Stimulated activated CD4-positive, alpha-beta T cell treated with anti-CD3 and anti-CD28 coated beads, Interleukin-4, amount 100 ng/mL, for 4 hours (primary cell): ENCODE results near the gene NDST4.
A peak's percentile ranks its signal among the peaks of the same experiment; 100 is the strongest.

ENCODE experiments used
- DNase-seq, 2 experiments: peaks; one replicate each; pipeline ENCODE4 v3.0.0-alpha.2; 2020

Gene NDST4

DNA sequence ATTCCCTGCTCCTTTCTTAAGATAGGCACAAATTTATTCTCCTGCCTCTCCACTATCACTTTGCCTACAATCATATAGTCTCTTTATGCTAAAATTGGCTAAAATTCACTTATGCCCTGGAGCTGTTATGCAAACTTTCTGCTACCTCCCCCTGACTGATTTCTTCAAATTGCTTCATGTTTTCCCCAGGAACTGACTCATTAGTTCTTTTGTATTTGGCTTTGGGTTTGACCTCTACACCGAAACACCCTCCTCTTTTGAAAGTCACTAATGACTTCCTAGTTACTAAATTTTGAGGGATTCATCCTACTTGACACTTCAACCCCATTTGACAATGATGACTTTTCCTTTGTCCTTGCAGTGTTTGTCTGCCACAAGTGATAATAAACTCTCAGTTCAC lies 222.6 kb downstream of the NDST4 start:
- no peak for DNase-seq

DNA sequence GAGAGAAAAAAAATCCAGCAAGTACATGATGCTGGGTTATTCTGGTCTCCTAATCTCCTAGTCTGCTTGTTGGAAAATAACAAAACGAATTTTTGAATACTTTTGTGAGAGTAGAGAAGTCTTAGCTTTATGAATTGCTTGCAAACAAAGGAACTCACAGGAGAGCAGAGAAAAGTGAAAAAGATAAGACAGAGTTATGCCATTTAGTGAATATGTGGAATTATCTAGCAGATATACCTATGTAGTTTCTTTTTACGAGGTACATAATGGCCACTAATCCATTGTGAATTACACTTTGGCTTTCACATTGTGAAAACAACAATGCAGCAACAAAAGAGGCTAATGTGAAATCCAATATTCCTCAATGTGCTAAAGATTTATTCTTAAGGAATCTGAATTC lies 226.7 kb downstream of the NDST4 start:
- no peak for DNase-seq

DNA sequence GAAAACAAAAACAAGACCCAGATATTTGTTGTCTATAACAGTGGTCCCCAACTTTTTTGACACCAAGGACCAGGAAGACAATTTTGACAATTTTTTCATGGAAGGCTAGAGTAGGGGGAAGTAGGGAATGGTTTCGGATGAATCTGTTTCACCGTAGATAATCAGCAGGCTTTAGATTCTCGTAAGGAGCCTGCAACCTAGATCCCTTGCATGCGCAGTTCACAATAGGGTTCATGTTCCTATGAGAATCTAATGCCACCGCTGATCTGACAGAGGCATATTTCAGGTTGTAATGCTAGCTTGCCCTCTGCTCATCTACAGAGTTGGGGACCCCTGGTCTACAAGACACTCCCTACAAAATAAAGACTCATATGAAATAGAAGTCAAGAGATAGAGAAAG lies 229.8 kb downstream of the NDST4 start:
- no peak for DNase-seq

DNA sequence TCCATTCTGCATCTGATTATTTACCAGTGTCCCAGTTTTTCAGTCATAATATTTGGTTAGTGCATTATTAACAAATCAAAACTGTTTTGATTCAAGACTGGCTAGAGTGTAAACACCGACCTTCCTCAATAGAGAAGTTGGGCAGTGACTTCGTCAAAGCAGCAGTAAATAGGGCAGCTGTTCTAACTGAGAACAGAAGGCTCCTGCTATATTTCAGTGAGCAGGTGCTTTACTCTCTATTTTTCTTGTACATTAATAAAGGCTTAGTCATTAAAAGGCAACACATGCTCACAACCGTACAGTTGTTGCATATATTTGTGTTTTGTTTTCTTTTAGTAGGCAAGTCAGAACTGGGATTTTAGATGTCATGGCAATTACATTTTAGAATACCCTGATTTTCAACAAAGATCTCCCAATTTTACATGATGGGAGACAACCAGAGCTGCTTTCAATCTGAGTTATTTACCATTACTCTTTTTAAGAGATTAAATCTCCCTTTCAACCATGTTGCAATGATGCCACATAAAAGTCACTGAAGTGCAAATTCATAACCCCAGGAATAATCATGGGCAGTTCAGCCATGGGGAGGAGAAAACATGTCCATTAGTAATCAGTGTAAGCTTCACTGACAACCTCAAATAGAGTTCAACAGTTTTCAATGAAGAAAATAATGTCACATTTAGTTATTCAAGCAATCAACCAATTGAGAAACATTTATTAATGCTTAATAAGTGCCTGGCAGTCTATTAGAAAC lies 233.3 kb downstream of the NDST4 start:
- no peak for DNase-seq

DNA sequence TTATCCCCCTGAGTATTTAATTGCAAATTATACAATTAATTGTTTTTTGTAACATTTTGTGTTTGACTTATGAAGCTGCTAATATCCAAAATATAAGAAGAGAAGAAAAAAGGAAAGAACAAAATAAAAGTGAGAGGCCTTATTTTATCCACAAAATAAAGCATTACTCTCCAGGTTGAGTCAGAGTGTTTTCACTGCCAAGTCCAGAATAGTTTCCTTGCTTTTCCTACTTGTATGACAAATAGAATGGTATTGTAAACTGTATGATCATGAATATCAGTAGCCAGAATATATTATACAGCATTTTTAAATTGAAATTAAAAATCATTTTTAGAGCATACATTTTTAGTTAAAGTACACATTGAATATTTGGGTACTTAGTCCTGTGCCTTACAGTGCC lies 237.8 kb downstream of the NDST4 start:
- DNase-seq = no peak

DNA sequence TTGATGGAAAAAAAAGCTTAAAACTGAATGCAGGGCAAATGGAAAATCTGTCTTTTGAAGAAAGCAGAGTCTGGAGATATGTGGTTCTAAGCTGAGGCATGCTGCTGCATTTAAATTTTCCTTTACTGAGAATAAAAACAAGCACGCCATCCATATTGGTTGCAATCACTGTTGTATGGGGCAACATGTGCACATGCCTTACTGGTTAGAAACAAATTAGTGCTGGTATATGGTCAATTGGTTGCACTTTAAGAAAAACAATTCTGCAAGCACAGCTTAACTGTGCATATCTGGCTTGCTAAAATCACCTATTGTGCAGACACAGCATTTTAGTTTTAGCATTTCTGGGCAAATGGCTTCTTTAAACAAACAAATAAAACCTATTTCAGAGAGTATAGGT lies 239.1 kb downstream of the NDST4 start:
- DNase-seq = no peak

DNA sequence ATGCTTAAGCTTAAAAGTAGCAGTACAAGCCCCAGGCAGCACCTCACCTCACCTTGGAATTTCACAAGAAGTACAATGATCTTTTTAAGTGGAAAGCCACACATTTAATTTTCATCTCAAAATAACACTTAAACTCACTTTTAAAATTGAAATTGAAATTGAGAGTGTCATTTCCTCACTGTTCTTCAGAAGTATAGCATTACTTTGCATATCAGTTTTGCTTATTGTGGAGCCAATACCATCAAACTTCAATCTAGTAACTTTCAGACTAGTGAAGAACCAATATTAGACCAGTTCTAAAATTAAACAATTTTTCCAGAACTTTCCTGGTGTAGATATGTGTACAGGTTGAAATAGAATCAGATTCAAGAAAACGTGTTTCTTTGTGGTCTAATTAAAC lies 242.4 kb downstream of the NDST4 start:
- no peak for DNase-seq

DNA sequence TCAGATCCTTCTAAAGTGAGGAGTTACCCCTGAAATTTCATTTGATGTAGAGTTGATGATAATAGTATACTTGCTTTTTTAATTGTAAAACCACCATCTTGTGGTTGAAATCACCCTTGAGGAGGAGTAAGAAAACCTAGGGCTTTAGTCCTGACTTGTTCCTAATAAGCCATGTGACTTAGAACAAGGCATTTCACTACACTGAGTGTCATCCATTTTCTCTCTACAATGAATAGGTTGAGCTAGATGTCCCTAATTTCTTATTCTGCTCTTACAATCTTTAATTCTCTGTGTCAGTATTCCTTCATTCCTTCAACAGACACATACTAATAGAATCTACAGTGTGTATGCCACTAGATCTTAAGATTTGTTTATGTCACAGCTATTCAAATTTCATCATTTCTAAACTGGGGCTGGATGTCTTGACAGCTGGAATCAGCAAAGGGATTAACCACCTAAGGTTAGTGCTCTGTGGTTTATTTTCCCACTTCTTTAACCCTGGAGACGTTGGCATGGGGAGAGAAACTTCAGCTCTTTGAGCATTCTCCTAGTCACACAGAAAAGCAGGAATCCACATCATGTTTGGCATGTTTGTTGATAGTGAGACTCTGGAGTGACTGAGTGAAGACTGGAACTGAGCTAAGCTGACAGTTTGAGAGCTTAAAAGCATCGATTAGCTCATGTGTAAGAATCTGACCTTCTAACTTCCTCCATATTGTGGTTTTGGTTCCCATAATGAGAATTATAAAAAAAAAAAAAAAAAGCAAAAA lies 246.3 kb downstream of the NDST4 start:
- no peak for DNase-seq

DNA sequence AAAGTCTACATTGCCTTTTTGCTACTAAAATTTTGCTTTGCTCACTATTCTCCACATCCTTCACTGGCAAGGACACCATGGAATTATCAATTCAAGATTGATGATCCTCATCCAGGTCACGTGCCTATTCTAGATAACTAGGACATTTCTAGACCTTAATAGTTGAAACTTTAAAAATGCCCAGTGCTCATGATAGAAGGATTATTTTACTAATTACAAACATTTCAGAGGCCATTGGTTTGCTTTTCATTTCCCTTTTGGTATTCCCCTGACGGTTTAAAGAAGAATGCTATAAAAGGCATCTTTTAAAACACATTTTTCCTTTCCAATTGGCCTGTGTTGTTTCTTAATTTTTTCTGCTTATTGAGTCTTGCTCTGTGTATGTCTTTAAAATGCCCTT lies 249.4 kb downstream of the NDST4 start:
- DNase-seq = no peak

DNA sequence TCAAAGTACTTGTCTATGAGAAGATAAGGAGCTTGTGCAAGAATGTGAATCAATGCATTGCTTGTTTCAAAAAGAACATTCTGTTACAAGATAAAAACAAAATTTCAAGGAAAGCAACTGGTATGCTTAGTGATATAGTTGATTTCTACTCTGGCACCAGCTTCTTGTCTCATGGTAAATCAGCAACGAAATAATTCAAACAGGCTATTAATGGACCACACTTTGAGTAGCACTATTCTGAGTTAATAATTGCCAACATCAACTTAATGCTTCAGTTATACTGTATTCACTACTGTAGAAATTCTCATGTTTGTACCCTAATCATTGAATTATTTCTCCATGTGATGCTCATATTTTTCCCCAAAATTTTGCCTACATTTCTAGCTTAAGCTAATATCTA lies 252.6 kb downstream of the NDST4 start:
- no peak for DNase-seq

DNA sequence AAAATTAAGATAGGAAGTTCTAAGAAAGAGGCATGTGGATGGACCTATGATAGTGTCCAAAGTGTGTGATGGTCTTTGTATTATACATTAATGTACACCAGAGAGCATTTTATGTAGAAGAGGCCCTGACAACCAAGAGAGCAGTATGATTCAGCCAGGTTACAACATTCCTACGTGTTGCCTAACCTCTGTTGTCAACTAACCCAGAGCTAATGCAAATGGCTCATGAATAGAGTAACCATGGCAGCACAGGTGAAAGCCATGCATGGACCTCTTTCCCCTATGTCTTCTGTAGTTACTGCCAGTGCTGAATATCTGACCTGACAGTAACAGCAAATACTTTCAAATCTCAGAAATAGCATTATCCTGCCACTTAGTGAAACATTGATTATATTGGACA lies 255.6 kb downstream of the NDST4 start:
- no peak for DNase-seq

DNA sequence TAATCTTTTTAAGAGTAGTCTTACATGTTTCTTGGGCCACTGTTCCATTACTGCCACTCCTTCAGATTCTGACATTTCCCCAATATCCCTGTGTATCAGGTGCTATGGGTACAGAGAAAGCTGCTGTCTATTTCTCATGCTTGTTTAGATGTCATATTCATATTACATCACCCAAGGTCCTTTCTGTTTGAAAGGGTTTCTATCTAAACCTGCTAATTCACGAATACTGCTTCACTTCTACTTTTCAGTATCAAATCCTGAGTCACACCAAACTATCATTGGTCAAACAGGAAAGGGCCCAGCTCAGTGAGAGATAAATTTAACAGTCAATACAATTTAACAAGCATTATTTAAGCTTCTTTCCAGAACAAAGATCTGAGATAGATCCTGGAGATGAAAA lies 273.4 kb downstream of the NDST4 start:
- DNase-seq = no peak

DNA sequence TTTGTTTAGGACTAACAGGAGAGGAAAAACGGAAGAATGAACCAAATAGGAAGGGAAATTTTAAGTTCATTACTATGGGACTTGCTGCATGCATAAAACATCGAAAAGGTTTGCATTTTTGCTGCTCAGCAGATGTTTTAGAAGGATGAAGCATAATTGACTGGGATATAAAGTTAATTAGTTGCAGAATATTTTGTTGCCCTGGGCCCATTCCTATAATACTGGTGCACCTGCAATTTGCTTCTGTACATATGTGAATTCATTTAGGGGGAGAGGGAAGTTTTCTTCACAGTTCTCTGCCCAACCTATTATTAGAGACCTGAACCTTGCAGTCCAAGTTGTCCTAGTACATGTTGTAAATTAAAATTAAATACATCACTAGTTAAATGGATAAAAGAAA lies 282.8 kb downstream of the NDST4 start:
- DNase-seq = no peak

DNA sequence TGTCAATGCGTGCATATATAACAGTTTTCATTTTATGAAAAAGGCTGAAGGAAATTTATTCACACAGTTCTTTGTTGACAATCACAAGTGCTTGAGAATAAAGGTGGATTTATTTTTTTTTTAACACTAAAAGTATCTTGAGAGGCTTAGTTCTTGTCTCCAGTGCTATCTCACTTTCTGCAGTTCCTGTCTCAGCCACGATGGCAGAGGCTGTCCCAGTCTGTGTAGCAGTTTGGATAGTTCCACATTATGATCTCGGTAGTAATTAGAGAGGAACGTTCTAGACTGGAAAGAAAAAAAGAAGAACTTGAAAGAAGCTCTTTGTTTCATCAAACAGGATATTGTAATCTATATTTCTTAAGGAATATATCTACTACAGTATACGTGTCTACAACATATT lies 285.8 kb downstream of the NDST4 start:
- DNase-seq = no peak

DNA sequence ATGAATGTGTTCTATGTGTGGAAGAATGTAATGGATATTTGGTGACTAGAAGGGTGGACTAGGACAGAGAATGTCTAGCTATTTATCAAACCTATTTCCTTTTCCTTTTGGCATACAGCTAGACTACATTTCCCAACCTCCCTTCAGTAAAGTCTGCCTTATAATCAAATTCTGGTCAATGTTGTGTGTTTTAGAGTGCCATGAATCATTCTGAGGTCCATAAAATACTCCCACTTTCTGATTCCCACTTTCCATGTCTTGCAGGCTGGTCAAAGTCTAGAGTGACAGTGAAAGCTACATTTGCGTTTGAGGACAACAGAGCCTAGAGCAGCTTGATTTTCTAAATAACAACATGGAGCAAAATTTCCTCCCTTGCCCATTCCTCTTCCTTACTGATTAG lies 297.7 kb downstream of the NDST4 start:
- DNase-seq = no peak

DNA sequence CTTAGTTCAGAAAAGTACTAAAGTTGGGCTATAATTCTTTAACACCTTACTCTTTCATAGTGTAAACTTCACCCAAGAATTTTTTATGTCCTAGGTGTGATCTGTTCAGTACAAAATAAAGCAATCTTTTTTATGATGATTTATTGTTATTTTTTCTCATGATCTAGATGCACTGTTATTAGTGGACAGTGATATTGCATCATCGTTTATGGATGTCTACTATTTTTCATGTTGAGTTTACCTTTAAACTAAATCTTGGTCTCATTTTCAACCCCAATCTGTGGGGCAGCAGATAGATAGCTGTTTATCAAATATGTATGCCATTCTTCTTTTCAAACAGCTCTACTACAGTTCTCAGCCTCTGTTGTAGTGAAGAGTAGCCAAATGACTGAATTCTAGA lies 299.5 kb downstream of the NDST4 start:
- DNase-seq = no peak

DNA sequence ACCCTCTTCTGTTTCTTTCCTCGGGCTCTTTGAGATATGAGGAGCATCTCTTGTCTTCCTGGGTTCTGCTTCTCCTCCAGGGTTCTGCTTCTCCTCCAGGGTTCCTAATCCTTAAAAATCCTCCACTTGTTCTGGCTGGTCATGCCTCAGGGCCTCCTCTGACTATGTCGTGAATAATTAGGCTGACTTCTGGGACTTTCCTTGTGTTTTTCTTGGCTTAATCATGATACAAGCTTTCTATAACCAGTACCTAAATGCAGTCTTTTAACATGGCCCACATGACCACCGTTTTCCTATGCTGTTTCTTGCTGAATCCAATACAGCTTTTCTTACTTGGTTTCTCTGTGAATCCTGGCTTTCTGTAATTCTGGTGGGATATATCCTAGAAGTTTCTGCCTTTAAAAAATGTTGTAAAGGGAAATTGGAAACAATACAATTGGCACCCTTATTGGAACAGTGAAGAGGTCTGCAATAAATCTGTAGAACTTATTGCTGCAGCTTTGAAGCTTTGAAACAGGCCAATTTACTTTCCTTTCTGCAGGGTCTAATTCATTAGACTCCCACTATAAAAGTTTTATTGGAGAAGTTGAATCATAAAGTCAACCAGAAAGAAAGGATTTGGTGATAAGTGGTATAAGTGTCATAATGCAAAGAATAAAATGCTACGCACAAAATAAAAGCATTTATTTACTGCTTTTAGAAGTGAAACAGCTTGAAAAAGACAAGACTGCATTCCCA lies 301.7 kb downstream of the NDST4 start:
- no peak for DNase-seq

DNA sequence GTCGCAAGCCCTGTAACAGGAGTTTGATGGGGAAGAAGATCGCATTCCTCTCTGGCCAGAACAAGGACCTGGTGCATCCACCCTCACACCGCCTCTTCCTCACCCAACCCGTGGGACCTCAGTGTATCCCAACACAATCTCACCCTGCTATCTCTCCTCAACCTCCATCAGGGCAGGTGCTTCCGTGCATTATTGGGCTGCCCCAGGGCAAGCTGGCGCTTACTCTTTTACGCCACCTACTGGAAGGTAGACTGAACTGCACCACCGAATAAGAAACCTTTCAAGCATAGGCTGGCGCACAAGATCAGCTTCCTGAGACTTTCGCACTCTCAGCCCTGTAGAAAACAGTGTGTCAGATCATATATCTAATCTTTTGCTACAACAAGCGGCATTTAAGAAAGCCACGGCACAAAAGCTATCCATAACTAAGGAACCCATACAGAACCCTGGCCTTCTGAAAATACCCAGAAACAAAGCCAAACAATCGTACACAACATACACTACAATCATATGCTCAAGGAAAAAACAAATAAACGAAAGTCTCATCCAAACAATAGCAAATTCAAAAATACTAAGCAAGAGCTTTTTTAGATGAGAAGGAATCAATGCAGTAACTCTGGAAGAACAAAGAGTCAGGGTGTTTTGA lies 305.5 kb downstream of the NDST4 start:
- DNase-seq = peak in 1 of 2 experiments; percentile 2

DNA sequence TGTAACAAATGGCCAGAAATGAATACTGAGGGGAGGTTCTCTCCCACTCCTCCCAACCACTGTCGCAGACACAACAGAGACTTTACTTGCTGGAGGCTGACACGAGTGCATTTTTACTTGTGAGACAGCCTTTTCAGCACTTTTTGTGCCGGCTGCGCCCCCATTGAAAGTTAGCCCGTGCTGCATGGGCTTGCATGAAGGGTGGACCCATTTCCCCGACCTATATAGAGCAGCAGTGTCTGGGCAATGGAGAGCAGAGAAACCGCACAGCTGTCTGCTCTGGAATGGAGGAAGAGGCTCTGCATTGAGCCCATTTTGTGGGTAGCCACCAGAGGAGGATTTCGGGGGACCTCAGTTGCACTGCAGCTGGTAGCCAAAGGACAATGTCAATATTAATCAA lies 306.1 kb downstream of the NDST4 start:
- no peak for DNase-seq

DNA sequence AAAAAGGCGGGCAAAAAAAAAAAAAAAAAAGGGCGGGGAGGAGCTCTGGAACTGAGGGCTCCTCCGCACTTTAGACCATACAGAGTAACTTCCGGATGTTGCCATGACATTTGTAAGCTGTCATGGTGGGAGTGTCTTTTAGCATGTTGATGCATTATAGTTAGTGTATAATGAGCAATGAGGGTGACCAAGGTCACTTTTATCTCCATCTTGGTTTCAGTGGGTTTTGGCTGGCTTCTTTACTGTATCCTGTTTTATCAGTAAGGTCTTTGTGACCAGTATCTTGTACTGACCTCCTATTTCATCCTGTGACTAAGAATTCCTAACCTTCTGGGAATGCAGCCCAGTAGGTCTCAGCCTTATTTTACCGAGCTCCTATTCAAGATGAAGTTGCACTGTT lies 321.4 kb downstream of the NDST4 start:
- no peak for DNase-seq

DNA sequence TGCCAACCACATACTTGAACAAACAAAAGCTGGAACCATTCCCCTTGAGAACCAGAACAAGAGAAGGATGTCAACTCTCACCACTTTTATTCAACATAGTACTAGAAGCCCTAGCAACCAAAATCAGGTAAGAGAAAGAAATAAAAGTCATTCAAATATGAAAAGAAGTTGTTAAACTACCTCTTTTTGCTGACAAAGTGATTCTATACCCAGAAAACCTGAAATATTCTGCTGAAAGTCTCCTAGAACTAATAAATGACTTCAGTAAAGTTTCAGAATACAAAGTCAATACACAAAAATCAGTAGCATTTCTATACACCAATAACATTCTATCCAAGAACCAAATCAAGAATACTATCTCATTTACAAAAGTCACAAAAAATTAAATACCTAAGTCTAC lies 327.9 kb downstream of the NDST4 start:
- DNase-seq = no peak

DNA sequence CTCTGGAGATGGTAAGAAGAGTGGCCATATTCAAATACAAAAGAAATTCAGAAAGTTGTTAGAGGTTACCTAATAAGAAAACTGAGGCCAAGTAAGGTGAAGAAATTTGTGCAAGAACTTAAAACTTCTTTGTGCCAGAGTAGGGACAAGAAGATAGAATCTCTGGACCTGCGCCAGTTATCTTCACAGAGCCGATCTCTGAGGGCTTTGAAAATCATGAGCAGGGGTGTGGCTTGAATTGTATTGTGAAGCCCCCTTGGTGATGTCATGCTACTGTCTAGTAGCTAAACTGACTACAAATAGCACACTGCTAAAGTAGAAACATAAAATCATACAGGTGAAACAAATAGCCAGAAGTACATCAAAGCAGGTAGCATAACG lies 330.2 kb downstream of the NDST4 start:
- DNase-seq = no peak

DNA sequence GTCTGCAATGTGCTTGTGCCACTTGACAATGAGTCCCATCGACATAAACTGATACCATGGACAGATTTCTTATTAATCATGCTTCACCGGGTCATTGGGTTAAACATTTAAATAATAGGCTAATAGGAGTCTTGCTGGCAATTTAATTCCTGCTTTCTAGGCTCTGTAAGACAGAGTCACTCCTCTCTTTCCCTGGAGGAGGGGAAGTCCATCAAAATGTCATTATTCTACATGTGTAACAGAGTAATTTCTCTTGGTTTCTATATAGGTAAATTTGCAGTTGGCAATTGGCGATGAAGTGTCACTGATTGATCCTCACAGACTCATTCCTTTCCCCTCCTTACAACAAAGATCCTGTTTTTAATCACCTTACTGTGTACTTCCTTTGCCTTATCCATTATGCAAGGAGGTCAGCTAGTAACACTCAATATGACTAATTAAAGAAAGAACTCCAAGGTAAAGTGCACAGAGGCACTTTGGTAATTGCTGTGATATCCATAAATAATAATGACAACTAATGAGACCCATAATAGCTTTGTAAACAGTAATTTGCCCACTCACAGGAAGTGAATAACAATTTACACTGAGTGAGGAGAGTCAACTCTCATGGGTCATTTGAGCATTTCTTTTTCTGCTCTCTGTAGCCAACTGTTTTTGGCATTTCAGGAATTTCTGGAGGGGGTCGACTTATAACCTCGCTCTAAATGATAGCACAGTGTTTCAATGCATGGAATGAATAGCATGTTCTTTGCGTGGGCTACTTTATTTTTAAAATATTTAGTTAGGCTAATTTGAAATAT lies 330.8 kb downstream of the NDST4 start:
- no peak for DNase-seq
